ENCODE results near the gene RHBDL1. TPM values are rescaled to one million over a fixed set of nuclear protein-coding genes. Genes with fewer than 3 reads are reported as not detected.

RHBDL1 gene
- total RNA-seq, 3 donors from 2014 or later (not counting 1 experiment from before 2014, with no cell fraction given) = 2.9 to 4.2 (median 4.2) TPM

GRCh38 chr16:627454-628239 lies 47.8 kb upstream of the RHBDL1 start:
- Mint-ChIP-seq H3K36me3 (no peaks in the 10 kb centered on the region), H3K27ac (no peak overlapping the region), H3K4me1 (no peaks in the 10 kb centered on the region), H3K4me3 (no peak overlapping the region), H3K27me3 (ENCODE audit: low read depth in 2 of 2) (no peaks in the 10 kb centered on the region), H3K9me3 (no peaks in the 10 kb centered on the region)
- WGBS (ENCODE audit: insufficient coverage) = 96% methylated on average over 49 of the region's 50 CpGs
- no peaks in the 10 kb centered on the region for H3K27me3 ChIP-seq (ENCODE audit: control insufficient read depth, insufficient read depth, low read length)
- peaks cover 9% of the 10 kb centered on the region for H3K36me3 ChIP-seq (ENCODE audit: control insufficient read depth, insufficient read depth, low read length)
- no peaks in the 10 kb centered on the region for H3K4me1 ChIP-seq (ENCODE audit: control insufficient read depth, insufficient read depth, low read length)
- TF ChIP-seq CTCF (IDR thresholded peaks at IDR 0.05) = no peak
- ATAC-seq (no peak), DNase-seq (no peak)
- H3K4me3 ChIP-seq (ENCODE audit: low read length) = no peak overlapping the region
- H3K27ac ChIP-seq (ENCODE audit: low read length) = no peak overlapping the region
- no peaks in the 10 kb centered on the region for H3K9me3 ChIP-seq (ENCODE audit: control insufficient read depth, insufficient read depth, low read length)
- intact Hi-C loops (cut with micrococcal nuclease) = no loop called here

DNA sequence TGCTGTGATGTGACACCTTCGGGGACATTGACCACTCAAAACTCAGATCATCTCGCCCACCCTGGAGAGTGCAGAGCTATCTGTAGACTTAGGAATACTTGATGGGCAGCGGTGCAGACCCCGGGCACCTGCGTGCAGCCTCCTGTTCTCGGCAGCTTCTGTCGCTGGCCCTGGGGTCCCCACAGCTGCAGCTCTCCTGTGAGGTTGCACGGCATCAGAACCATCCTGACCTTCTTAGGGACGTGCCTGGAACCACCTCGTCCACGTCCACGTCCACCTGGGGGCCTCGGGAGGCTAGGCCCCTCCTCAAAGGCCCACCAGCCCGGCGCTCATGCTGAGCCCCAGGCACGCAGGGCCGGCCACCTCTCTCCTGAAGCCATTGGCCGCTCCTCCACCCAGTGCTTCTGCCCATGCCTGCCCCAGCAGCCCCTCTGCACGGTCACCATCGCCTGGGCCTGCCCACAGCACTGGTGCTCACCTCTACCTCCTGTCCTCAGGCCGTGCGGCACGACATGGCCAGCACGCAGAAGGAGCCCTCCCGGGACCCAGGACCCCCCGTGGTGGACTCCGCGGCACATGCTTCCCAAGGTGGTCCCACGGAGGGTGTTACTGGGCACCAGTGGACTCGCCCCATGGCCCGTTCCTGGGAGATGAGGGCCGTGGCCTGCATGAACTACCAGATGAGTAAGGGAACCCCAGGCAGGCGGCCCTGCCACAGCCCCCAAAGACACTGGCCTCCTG lies 47.0 kb upstream of the RHBDL1 start:
- intact Hi-C loops (cut with micrococcal nuclease) = no loop called here
- Mint-ChIP-seq H3K4me1 (no peaks in the 10 kb centered on the region), H3K9me3 (no peaks in the 10 kb centered on the region), H3K27me3 (ENCODE audit: low read depth in 2 of 2) (no peaks in the 10 kb centered on the region), H3K36me3 (no peaks in the 10 kb centered on the region), H3K27ac (no peak overlapping the region), H3K4me3 (no peak overlapping the region)
- no peaks in the 10 kb centered on the region for H3K27me3 ChIP-seq (ENCODE audit: control insufficient read depth, insufficient read depth, low read length)
- H3K27ac ChIP-seq (ENCODE audit: low read length) = no peak overlapping the region
- H3K36me3 ChIP-seq (ENCODE audit: control insufficient read depth, insufficient read depth, low read length) = peaks cover 9% of the 10 kb centered on the region
- no peaks in the 10 kb centered on the region for H3K4me1 ChIP-seq (ENCODE audit: control insufficient read depth, insufficient read depth, low read length)
- H3K9me3 ChIP-seq (ENCODE audit: control insufficient read depth, insufficient read depth, low read length) = no peaks in the 10 kb centered on the region
- WGBS (ENCODE audit: insufficient coverage) = 93% methylated on average over 33 of the region's 33 CpGs
- no peak overlapping the region for H3K4me3 ChIP-seq (ENCODE audit: low read length)
- no peak for DNase-seq
- TF ChIP-seq CTCF (IDR thresholded peaks at IDR 0.05) = no peak
- no peak for ATAC-seq

DNA sequence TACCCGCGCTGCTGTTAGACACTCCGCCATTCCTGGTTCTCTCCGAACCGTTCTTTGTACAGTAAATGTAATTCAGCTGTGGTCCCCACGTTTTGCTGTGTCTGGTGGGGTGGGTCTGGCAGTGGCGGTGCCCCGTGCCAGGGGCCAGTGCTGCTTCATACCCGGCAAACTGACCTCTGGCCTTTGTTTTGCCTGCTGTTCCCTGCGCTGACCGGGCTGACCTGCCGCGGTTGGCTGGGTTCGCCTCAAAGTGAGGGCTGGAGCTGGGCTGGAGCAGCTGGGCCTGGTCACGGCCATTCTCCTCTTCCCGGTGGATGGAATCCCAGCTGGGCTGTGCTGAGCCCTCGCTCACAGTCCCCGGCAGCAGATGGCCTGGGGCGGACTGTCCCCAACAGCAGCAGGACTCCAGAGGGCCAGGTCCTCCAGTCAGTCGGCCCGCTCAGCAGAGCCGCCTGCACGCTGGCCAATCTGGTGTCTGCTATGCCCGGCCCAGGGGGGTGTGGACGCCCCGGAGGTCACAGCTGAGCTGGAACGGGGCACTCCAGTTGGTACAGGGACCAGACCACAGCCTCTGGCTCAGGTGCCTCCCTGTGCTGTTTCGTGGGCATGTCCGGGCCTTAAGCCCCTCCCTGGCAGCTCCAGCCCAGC lies 46.2 kb upstream of the RHBDL1 start:
- Histone ChIP-seq H3K27ac (ENCODE audit: low read length) (no peak overlapping the region), H3K9me3 (ENCODE audit: control insufficient read depth, insufficient read depth, low read length) (no peaks in the 10 kb centered on the region), H3K4me1 (ENCODE audit: control insufficient read depth, insufficient read depth, low read length) (no peaks in the 10 kb centered on the region), H3K4me3 (ENCODE audit: low read length) (no peak overlapping the region), H3K36me3 (ENCODE audit: control insufficient read depth, insufficient read depth, low read length) (peaks cover 9% of the 10 kb centered on the region), H3K27me3 (ENCODE audit: control insufficient read depth, insufficient read depth, low read length) (no peaks in the 10 kb centered on the region)
- no peak for TF ChIP-seq CTCF (IDR thresholded peaks at IDR 0.05)
- WGBS (ENCODE audit: insufficient coverage) = 92% methylated on average over 29 of the region's 29 CpGs
- H3K36me3 Mint-ChIP-seq = no peaks in the 10 kb centered on the region
- no peak overlapping the region for H3K4me3 Mint-ChIP-seq
- H3K4me1 Mint-ChIP-seq = no peaks in the 10 kb centered on the region
- H3K27me3 Mint-ChIP-seq (ENCODE audit: low read depth in 2 of 2) = no peaks in the 10 kb centered on the region
- H3K9me3 Mint-ChIP-seq = no peaks in the 10 kb centered on the region
- H3K27ac Mint-ChIP-seq = no peak overlapping the region
- intact Hi-C loops (cut with micrococcal nuclease) = no loop called here
- ATAC-seq (no peak), DNase-seq (no peak)

All from natural killer cell (primary cell).